GM11168 (cell line): ENCODE measurements around the gene DPH7.
"Not testable (repeated sequence)": the region's sequence is repeated elsewhere in the genome, so short reads cannot be mapped to it uniquely, and the experiment has no call there.

Source experiments
- in situ Hi-C: fragments of 300-500 bp; cut with MboI; formaldehyde crosslinking; loops from one replicate; pipeline ENCODE4 v1.12.0; 2022; ENCODE audit warnings: low sequenced_read_pairs; ENCODE audit not compliant: unreplicated experiment

DPH7 gene

DNA sequence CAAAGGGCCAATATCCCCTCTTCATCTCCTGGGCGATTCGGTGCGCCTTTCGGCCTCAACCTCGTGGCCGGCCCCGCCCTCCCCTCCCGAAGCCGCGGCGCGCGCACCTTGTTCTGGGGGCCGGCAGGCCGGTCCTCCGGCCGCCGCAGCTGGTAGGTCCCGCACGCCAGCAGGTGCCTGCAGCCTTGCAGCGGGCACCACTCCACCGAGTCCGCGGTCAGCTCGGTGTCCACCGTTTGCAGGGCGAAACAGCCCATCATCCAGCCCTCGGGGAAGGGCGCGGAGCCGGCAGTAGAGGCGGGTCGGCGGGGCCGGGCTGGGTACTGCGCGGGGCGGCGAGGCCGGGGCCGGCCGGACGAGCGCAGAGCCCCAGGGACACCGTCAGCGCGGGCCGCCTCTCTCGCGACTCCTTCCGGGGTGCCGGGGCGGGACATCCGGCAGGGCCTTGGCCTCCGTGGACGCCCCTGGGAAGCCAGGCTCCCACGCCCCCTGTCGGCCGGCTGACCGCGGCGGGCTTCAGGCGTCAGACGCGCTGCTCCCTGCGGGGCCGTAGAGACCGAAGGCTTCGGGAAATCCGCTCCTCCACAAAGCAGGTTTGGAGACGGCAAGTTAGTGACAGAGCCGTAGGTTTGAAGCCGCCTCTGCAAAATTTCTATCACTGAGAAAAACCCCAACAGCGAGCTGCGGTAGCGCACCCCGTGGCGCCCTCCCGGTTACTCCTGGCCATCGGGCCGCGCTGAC is at the start of gene DPH7:
DPH7 (minus strand) TSS at position 408 of the 741 bp plus-strand sequence; CDS start at position 260, 148 bp downstream.
- in situ Hi-C loops: no loop called here

DNA sequence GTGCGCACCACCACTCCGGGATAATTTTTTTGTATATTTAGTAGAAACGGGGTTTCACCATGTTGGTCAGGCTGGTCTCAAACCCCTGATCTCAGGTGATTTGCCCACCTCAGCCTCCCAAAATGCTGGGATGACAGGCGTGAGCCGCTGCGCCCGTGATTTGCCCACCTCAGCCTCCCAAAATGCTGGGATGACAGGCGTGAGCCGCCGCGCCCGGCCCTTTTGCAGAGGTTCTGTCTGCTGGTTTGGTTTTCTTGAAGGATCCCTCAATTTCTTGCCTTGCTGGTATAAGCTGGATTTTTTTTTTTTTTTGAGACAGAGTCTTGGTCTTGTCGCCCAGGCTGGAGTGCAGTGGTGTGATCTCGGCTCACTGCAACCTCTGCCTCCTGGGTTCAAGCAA is 48.7 kb upstream of the DPH7 start:
- in situ Hi-C loops: not testable (repeated sequence)

DNA sequence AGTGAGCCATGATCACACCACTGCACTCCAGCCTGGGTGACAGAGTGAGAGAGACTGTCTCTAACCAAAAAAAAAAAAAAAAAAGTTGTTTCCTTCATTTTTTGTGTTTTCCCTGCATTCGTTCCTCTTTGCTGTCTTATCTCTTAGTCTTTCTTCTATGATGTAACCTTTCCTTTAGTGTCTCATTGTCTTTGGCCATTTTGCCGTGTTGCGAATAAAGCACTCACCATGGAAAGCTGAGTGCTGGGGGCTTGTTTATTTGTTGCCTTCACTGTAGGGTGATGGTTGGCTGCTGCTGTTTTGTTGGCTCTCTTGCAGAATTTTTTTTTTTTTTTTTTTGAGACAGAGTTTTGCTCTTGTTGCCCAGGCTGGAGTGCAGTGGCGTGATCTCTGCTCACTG is 47.7 kb upstream of the DPH7 start:
- in situ Hi-C loops: no loop called here

DNA sequence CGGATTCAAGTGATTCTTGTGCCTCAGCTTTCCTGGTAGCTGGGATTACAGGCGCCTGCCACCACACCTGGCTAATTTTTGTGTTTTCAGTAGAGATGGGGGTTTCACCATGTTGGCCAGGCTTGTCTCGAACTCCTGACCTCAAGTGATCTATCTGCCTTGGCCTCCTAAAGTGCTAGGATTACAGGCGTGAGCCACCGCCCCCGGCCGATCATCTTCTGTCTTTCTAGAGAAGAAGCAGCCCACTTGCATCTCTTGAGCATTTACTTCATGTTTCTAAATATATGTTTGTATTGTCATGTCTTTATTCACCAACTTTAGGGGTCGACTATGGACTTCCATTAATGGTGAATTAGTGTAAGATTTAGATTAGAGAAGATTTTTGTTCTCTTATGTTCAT is 43.5 kb upstream of the DPH7 start:
- in situ Hi-C loops: not testable (repeated sequence)

DNA sequence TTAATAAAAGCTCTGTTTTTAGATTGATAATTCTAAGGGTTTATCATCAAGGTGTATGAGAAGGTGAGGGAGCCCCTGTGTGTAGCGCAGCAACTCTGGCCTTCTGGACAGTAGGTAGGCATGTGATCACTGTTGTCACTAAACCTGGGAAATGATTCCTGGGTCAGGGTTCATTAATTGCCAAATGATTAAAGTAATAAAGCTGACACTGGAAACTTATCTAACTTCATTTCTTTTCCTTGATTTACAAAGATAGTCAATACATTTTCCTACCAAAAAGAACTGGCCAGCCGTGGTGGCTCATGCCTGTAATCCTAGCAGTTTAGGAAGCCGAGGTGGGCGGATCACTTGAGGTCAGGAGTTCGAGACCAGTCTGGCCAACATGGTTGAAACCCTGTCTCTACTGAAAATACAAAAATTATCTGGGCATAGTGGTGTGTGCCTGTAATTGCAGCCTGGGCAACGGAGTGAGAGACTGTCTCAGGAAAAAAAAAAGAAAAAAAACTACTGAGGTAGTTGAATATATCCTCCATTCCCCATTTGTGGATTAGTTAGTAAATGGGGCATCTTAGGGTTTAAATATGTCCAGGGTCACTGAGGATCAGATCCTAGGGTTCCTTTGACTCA is 42.5 kb upstream of the DPH7 start:
- in situ Hi-C loops: no loop called here

DNA sequence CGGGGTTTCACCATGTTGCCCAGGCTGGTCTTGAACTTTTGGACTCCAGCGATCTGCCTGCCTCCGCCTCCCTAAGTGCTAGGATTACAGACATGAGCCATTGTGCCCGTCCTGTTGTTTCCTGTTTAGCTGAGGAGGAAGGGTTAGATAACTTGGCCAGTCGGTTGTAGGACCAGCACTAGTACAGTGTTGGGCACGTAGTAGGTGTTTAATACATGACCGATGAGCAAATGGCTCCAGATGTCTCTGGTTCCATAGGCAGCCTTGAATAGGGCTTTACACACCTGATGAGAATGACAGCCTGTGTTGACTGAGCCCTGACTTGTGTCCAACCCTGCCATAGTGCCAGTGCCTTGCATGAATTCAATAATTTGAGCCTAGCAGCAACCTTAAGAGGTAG is 41.9 kb upstream of the DPH7 start:
- in situ Hi-C loops: no loop called here

DNA sequence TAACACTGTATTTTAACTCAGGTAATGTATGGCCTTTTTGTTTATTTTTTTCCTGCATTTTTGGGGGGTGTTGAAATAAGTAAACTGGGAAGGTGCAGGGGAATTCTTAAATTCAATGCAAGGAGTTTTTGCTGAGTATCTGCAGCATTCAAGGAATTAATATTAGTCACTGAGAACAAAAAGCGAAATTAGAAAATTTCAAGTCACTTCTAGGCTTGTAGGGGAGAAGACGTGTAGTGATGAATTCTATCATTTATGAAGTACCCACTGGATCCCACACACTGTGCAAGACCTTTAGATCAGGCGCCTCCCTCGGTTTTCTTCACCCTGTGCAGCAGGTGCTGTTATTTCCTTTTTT is 41.3 kb upstream of the DPH7 start:
- in situ Hi-C loops: no loop called here

DNA sequence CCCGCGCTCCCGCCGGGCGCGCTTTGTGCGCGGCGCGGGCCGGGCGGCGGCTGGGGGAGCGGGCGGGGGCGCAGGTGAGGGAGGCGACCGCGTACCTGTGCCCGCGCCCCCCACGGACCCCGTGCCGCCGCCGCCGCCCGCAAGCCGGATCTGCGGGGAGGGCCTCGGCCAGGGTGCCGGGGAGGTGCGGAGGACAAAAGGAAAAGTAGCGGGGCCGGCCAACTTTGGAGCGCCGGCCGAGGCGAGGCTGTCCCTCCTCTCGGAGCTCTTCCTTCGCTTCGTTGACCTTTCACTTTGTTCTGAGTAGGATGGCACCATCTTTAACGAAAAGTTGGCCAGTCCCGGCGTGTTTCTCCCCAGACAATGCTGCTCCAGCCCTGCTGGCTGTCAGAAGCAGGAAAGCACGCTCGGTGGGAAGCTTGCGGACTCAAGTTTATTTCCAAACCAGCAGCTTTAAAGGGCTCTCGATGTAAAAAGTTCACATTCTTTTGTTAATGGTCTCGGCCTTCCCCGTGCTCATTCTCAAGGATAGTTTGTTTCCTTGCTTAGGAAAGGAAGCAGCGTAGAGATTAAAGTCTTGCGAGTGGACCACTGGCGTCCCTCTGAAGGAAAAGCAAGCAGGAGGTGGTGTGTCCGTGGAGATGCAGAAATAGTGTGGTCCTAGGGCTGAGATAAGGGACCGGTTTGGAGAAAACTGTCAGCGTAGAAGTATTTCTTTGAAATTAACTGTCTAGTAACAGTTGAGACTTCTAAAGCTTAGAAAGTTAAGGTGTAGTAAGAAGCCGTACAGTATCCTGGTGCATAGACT is 40.7 kb upstream of the DPH7 start:
- in situ Hi-C loops: no loop called here

DNA sequence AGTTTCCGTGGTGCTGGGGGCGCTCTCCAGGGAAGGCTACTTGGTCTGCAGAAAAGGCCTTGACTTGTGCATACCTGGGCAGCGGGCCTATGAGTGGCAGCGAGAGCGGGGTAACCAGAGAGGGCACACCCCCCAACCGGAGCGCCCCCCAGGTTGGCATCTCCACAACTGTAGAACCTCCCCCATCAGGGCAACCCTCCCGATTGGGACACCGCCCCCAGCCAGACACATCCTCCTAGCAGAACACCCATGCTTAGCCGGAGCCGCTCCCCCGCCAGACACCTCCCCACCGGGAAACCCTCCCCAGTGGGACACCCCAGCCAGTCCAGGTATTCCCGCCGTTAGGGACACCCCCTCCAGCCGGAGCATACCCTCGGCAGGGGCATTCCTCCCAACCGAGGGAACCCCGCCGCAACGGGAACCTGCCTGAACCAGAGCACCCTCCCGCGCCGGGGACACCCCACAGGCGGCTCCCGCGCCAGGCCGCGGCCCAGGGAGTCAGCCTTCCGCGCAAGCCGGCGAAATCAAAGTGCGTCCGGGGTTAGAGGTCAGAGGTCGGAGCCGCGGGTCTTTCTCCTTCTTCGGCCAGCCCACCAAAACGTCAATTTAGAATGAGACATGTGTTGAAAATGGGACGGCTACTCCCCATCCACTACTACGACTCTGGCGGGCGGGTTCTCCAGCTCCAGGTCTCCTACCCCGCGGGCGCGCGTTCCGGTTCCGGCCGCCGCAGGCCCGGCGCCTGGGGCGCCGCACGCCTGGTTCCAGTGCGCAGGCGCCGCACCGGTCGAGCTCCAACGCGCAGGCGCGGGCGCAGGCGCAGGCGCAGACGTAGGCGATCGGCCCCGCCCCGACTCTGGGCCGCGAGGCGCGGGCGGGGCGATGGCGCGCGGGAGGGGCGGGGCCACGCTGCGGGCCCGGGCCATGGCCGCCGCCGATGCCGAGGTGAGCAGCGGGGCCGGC is 39.7 kb upstream of the DPH7 start, which contains the start of gene EHMT1:
EHMT1 (plus strand) TSS at position 901 of the 963 bp plus-strand sequence; CDS start at position 925, 24 bp downstream.
- in situ Hi-C loops: no loop called here

DNA sequence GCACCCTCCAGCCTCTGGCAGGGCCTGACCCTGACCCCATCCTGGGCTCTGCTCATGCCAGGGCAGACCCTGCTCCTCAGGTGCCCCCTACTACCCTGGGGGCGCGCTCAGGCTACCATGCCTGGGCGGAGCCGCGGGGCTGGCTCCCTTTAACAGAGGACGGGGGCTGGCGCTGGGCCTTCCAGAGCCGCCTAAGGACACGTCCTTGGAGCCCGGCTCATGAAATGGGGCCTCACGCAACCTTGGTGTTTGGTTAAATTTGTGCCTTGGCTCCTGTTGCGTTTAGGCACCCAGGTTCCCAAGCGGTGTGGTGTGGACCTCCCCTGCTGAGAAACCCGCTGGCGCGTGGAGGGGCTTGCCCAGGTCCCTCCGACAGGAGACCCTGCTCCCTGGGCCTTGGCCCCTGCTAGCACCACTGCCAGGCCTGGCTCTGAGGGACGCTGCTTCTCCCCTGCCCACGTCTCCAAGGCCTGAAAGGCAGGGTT is 36.7 kb upstream of the DPH7 start:
- in situ Hi-C loops: no loop called here

DNA sequence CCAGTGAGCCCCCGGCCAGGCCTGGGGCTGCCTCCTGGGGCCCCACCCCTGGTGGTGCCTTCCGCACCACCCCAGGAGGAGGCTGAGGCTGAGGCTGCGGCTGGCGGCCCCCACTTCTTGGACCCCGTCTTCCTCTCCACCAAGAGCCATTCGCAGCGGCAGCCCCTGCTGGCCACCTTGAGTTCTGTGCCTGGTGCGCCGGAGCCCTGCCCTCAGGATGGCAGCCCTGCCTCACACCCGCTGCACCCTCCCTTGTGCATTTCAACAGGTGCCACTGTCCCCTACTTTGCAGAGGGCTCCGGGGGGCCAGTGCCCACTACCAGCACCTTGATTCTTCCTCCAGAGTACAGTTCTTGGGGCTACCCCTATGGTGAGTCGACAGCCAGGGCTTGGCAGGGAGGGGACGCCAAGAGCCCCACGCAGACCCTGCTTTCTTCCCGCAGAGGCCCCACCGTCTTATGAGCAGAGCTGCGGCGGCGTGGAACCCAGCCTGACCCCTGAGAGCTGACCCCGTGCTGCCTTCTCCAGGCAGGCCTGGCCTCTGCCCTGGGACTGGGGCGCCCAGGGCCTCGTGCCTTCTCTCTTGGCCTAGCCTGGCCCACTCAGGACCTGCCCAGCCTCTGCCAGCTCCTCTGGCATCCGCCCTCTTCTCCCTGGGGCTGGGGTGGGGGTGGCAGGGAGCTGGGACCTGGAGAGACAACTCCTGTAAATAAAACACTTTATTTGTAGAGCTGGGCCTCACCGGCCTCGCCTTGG is 36.1 kb upstream of the DPH7 start:
- in situ Hi-C loops: no loop called here

DNA sequence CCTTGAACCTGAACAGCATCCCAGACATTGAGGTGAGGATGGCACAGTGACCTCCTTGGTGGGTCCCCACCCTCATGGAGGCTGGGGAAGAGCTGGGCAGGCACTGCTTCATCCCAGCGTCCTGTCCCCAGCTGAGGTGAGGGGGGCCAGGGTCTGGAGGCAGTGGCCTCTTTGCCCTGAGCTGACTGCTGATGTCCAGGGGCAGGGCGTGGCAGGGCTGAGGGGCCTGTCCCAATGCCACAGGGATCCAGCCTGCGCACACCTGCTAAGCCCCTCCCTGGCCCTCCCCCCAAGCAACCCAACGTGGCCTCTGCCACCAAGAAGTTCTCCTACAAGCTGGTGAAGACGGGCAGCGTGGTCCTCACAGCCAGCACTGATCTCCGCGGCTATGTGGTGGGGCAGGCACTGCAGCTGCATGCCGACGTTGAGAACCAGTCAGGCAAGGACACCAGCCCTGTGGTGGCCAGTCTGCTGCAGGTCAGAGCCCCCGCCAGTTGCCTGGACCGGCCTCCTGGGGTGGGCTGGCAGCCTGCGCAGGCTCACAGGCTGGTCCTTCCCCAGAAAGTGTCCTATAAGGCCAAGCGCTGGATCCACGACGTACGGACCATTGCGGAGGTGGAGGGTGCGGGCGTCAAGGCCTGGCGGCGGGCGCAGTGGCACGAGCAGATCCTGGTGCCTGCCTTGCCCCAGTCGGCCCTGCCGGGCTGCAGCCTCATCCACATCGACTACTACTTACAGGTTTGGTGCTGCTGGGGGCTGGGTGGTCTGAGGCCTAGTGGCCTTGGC is 35.2 kb upstream of the DPH7 start:
- in situ Hi-C loops: no loop called here

DNA sequence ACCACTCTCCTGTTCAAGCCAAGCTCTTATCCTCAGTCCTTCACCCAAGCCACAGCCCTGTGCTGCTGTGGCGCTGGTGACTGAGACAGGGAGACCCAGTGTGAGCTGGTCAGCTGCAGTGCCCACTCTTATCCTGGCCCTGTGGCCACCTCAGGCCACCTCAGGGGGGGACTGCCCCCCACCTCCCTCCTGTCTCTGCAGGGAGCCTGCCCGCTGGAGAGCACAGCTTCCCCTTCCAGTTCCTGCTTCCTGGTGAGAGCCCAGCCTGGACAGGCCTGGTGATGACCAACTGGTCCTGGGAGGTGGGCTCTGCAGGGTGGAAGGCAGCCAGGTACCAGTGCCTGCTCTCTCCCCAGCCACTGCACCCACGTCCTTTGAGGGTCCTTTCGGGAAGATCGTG is 34.5 kb upstream of the DPH7 start:
- in situ Hi-C loops: no loop called here

DNA sequence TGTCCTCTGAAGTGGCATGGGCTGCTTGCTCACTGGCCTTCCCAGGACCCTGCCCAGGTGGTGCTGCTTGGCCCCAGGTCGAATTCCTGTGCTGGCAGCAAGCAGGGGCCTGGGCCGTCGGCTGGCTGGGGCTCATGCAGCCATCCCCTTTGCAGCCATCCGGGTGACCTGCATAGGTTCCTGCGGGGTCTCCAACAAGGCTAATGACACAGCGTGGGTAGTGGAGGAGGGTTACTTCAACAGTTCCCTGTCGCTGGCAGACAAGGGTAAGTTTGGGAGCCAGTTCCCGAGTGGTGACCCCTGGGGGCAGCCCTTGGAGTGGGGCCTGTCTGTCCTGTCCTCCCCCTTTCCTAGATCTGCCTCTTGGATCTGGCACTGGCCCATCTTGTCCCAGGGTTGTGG is 34.0 kb upstream of the DPH7 start:
- in situ Hi-C loops: no loop called here

DNA sequence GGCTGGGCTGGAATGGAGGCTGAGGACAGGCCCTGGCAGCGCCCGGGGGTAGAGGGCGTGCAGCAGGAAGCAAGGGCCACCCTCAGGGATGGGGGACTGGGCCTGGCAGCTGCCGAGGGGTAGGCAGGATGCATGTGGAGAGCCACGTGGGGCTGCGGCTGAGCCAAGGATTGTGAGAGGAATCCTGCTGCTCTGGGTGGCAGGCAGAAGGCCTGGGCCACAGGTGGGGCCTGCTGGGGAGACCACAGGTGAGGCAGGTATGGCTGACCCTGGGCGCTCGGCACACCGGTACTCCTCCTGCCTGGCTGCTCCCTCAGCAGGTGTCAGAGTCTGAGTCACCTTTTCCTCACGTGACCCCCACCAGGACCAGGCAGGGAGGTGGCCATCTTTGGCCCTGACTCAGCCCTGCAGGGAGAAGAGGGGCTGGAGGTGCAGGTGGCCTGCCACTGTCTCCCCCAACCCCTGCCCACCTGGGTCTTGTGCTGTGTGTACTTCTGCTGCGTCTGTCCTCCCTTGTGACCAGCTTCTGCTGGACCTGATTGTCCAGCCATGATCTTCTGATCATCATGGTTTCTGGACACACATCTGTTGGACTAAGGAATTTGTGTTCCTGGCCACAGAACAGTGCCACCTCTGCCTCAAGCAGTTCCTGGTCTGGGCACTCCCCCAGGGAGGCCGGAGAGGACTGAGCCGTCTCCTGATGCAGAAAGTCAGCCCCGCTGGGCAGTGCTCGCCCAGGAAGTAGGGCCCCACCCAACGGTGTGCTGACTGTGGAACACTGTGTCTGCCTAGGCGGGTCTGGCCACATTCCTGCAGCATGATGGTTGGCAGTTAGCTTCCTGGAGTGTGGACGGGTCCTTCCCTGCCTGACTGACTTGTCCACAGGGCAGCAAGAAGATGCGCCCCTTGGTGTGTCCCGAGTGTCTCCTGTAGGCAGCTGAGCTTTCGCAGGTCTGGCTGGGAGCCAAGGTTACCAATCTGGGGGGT is 33.2 kb upstream of the DPH7 start:
- in situ Hi-C loops: no loop called here

DNA sequence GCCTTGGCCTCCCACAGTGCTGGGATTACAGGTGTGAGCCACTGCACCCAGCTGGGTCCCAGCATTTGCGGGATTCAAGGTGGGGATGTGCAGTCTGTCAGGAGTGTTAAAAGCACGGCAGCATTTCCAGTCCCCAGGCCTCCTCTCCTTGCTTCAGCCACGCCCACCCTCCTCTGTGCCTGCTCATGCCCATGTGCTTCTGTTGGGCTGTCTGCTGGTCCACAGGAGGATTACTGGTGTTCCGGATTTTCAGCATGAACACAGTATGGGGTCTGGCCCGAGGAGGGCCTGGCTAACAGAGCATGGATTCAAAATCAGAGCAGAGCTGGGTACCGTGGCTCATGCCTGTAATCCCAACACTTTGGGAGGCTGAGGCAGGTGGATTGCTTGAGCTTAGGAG is 32.2 kb upstream of the DPH7 start:
- in situ Hi-C loops: no loop called here

DNA sequence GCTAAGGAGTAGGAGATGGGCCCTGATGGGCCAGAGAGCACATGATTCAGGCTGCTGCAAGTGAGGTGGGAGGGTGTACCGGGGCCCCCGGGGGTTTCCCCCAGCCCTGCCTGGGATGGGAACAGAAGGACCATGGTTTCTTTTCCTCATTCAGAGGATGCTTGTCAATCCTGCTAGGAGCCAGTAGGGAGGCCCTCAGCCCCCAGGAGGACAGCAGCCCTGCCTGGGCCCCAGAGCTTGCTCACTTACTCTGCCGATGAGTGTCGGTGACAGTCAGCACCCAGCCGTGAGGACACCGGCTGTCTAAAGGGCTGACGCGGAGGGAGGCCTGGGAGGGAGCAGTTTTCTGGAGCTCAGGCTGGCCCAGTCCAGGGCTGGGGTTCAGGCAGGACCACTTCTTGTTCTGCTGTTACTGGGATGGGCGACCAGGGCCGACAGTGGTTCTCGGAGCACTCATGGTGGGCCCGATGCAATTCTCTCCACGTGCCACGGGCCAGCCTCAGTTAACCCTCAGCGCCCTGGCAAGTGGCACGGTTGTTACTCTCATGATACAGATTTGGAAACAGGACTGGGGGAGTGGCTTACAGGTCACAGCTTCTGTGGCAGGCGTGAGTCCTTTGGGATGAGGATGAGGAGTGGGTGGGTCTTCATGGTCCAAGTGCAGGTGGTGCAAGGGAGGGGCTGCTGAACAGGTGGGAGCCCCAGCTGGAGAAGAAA is 28.6 kb upstream of the DPH7 start:
- in situ Hi-C loops: no loop called here
